ENCODE results near the gene GCDH.

GRCh38 chr19:12858041-12858928 lies 32.7 kb upstream of the GCDH start:
- TF ChIP-seq CTCF (optimal IDR thresholded peaks at IDR 0.05 in 1 of 3, IDR thresholded peaks at IDR 0.05 in 1 of 3, conservative IDR thresholded peaks at IDR 0.05 in 1 of 3; ENCODE audit: extremely low read depth in 1 of 3, insufficient read depth in 2 of 3, low read length in 3 of 3) (no peak), EZH2 (IDR thresholded peaks at IDR 0.05; ENCODE audit: low read length) (no peak)
